Neural progenitor cell (in vitro differentiated cells): Measurements from ENCODE around the gene FBXL20.
"Not testable (repeated sequence)": the region's sequence is repeated elsewhere in the genome, so short reads cannot be mapped to it uniquely, and the experiment has no call there.

ENCODE experiments used
- EZH2 ChIP-seq: fragments of 200-600 bp; sonication (generic); IDR thresholded peaks from 2 replicates; pipeline ENCODE4 v1.6.1; 2017; ENCODE audit warnings: antibody characterized with exemption, mild to moderate bottlenecking, moderate library complexity
- EZH2phosphoT487 ChIP-seq: fragments of 200-600 bp; sonication (generic); IDR thresholded peaks from 2 replicates; pipeline ENCODE4 v1.6.1; 2017; ENCODE audit warnings: antibody characterized with exemption
- TF ChIP-seq, protein P1 (sequence below): fragments of 200-600 bp; sonication (generic); IDR thresholded peaks from 2 replicates; pipeline ENCODE4 v1.5.1; 2017; ENCODE audit warnings: antibody characterized with exemption, mild to moderate bottlenecking

DNA sequence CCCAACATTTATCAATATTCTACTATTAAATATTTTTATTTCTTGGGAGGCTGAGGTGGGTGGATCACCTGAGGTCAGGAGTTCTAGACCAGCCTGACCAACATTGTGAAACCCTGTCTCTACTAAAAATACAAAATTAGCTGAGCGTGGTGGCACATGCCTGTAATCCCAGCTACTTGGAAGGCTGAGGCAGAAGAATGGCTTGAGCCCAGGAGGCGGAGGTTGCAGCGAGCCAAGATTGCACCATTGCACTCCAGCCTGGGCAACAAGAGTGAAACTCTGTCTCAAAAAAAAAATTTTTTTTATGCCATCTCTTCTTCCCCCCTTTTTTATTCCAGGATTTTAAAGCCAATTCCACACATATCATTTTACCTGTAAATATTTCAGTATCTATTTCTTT lies 114.9 kb downstream of the FBXL20 start:
- TF ChIP-seq EZH2, EZH2phosphoT487: not testable (repeated sequence)
- TF ChIP-seq, protein P1, sequence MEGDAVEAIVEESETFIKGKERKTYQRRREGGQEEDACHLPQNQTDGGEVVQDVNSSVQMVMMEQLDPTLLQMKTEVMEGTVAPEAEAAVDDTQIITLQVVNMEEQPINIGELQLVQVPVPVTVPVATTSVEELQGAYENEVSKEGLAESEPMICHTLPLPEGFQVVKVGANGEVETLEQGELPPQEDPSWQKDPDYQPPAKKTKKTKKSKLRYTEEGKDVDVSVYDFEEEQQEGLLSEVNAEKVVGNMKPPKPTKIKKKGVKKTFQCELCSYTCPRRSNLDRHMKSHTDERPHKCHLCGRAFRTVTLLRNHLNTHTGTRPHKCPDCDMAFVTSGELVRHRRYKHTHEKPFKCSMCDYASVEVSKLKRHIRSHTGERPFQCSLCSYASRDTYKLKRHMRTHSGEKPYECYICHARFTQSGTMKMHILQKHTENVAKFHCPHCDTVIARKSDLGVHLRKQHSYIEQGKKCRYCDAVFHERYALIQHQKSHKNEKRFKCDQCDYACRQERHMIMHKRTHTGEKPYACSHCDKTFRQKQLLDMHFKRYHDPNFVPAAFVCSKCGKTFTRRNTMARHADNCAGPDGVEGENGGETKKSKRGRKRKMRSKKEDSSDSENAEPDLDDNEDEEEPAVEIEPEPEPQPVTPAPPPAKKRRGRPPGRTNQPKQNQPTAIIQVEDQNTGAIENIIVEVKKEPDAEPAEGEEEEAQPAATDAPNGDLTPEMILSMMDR = not testable (repeated sequence)
